Measurements from ENCODE around the gene ADH6.
"Not testable (repeated sequence)": the region's sequence is repeated elsewhere in the genome, so short reads cannot be mapped to it uniquely, and the experiment has no call there.

The ADH6 gene

DNA sequence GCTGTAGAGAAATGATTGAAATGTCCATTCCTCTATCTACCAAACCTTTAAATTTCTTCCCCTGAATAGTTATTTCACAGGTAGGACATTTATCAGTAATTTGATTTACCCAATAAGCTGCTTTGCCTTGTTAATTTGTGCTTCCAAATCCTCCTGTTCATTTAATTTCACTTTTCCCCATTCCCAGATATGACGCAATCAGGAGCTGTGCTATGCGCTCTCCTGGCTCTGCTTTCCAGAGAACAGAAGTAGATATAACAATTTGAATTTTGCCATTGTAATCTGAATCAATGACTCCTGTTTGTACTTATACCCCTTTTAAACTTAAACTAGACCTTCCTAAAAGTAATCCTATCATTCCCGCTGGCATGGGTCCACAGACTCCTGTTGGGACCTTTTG is 29.1 kb downstream of the ADH6 start:
- DNase-seq = not testable (repeated sequence)

DNA sequence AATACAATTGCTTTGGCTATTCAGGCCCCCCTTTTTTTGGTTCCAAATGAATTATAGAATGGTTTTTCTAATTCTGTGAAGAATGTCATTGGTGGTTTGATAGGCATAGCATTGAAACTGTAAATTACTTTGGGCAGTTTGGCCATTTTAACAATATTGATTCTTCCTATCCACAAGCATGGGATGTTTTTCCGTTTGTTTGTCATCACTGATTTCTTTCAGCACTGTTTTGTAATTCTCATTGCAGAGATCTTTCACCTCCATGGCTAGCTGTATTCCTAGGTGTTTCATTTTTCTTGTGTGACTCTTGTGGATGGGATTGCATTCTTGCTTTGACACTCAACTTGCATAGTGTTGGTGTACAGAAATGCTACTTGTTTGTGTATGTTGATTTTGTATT is 33.0 kb downstream of the ADH6 start:
- no peak for DNase-seq

DNA sequence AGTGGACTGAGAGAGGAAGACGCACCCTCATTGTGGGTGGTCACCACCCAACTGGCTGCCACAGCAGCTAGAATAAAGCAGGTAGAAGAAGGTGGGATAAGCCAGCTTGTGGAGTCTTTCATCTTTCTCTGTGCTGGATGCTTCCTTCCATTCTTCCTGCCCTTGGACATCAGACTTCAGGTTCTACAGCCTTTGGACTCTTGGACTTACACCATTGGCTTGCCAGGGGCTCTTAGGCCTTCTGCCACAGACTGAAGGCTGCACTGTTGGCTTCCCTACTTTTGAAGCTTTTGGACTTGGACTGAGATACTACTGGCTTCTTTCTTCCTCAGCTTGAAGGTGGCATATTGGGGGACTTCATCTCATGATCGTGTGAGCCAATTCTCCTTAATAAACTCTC is 33.5 kb downstream of the ADH6 start:
- DNase-seq = no peak

DNA sequence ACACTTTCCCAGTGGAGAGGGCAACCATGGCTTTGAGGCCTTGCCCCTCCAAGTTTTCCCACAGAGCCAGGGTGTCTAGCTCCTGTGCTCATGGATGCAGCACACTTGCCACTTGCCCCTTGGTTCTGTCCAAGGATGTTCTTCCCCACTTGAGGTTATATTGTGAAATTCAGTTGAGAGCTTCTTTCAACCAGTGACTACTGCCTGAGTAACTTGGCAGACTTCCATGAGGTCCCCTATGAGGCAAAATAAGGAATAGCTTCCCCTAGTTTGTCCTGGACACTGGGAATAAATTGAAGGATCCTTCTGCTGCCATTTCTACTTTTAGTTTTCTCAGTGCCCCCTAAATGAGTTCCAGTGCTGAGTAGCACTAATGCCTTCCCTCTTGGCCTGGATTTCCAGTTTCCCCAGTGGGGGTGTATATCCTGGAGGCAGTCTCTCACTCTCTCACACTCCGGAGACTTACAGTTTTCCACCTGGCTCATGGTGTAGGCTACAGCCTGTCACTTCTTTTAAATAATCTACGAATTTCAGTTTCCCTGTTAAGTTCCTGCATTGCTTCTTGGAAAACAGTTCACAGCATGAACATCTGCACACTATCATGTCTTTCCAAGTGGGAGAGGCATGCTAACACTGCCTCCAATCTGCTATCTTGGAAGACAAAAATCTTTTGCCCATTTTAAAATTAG is 38.5 kb downstream of the ADH6 start:
- peak; percentile 53 for DNase-seq

DNA sequence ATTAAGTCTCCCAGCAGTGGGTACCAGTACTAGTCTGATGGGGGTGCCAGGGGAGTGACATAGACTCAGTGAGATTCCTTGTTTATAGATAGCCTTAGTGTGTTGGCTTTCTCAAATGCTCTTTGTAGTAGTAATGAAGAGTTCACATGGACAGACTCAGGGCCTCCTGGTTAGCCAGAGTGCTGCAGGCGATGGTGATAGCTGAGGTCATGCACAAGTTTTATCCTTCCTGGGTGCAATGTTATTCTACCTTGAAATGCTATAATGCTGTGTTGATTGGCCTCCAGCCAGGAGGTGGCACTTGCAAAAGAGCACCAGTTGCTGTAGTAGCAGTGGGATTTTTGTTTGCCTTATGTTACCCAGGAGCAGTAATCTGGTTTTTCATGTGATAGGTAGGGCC is 39.4 kb downstream of the ADH6 start:
- DNase-seq = no peak

DNA sequence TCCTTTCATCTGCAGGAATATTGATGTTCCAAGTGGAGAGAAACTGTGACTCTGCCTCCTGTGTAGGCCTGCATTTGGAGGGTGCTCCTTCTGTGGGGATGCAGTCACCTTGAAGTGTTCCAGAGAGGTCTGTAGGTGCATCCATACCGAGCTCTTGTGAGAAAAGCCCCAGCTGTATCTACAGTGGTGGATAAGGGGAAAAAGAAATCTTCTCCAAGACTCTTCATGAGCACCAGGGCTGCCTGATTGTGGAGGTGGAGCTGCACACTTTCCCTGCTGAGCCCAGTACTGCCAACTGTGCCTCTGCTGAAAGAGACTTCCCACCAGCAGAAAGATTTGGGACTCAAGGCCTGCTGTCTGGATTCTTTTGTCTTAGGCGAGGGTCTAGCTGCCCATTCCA is 39.9 kb downstream of the ADH6 start:
- no peak for DNase-seq

DNA sequence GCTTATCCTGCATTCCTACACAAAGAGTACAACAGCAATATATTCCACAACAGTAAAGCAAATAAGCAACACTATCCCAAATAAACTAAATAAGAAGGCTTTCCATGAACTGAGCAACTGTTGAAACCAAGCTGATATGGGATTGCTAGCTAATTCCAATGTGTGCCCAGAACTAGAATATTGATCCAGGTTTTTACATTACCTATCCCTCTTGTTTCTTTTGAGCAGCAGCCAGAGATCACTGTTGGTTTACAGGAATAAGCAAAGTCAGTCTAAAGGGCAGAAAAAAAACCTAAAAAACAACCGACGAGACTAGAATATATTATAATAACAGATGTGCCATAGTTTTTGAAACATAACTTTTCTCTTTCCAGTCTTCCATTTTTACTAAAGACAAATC is 52.5 kb downstream of the ADH6 start:
- DNase-seq = no peak

DNA sequence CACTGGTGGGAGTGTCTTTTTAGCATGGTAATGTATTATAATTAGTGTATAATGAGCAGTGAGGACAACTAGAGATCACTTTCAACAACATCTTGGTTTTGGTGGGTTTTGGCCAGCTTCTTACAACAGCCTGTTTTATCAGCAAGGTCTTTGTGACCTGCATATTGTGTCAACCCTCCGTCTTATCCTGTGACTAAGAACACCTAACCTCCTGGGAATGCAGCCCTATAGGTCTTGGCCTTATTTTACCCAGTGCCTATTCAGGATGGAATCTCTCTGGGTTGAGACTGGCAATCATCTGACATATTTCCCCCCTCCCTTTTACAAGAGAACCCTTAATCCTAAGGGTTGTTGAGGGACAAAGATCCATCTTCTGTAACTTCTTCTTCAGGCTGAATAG is 53.1 kb downstream of the ADH6 start:
- no peak for DNase-seq

DNA sequence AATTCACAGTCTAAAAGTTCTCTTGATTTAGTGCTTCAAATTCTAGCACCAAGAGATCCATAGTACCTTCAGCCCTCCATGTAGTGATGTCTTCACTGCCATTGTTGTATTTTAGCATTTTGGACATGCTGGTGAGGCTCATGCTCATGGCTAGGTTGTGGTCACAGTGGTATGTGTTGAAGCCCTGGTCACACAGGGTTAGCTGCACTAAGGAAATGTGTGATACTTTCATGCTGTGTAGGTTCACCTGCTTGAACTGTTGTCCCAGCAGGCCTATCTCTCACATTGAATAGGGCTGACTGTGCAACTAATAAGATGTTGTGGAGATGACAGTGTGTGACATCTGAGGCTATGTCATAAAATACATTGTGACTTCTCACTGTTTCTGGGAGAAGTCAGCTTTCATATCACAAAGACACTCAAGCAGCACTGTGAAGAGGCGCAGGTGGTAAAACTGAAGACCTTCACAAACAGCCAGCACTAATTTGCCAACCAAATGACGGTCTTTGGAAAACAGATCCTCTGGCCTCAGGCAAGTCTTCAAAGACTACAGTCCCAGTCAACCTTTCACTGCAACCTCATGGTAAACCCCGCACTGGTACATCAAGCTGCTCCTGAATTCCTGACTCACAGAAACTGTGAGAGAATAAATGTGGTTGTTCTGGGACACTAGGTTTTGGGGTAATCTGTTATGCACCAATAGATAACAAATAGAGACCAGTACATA is 57.5 kb downstream of the ADH6 start:
- DNase-seq = no peak

DNA sequence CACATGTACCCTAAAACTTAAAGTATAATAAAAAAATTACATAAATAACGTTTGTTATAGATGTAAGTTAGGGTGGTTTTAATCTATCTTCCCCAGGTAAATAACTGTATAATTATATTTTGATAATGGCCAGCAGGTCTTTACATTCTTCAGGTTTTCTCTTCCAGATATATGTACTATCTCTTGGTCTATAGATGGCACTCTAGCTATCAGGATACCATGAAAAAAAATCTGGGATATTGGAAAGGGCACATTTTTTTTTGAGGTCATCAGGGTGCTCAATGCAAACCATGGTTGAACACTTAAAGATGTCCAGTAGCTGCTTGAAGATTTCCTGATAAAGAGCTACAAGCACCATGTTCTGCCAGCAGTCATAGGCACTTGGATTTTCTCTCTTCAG is 59.3 kb downstream of the ADH6 start:
- no peak for DNase-seq

DNA sequence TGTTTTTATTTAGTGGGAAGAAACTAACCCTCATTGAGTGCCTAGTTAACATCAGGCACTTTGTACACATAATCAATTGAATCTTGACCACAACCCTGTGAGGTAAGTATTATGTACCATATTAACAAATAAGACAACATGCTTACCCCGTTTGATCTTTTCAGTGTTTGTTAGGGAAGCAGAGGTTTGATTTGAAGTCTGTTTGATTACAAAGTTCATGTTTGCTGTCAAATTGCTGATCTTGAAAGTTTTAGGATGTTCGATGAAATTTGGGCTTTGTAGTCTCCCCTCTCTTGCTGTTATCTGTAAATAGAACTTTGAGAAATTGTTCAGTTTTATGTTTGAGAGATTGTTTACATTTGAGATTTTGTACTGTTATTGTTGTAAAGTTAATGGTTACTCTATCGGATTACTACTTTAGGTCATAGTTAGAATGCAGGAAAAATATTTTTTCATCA is 61.5 kb downstream of the ADH6 start:
- DNase-seq = no peak

DNA sequence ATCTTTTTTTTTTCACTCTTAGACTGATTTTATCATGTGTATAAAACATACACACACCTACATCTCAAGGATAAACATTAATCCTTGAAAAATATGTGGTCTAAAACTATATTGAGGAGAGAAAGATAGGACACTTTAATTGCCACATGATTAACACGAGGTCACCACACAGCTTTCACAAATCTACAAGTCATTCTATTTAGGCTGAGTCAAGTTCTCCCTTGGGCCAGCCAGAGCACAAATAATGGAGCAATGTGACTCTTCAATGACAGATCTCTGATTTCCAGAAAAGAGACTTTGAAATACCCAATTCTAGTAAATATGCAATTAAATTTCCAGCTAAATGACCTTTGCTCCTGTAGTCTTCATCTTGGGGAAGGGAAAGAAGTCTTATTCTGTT is 62.1 kb downstream of the ADH6 start:
- no peak for DNase-seq

DNA sequence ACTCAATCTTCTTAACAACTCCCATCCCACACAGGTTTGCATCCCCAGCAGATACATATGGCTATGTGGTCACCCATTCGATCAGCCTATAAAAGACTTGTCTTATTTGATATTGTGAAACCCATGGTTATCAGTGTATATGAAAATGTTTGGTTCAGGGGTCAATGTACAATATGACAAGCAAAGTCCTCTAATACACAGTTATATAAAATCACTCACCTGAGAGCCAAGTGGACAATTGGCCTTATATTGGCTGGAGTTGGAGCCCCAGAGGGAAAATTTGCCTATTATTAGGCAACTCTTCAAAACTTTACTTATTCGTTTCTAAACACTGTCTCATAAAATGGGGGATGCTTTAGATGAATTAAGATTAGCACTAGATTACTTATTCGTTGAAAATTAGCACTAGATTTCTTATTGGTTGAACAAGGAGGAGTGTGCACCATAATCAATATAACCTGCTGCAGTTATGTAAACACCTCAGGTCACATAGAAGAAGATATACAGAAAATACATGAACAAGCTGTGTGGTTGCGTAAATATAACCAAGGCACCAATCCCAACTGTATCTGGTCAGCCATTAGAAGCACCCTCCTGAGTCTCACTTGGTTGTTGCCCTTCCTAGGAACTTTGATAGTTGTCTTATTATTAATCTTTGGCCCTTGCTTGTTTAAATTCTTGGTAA is 64.2 kb downstream of the ADH6 start:
- DNase-seq = no peak
